ENCODE data around the gene CARD19.

CARD19 gene

GRCh38 chr9:93148721-93149120 lies 52.7 kb downstream of the CARD19 start:
- POLR2A ChIA-PET = no interaction called here
- Histone ChIP-seq H3K36me3 (ENCODE audit: control insufficient read depth in 2 of 2, insufficient read depth in 1 of 2, low read length in 2 of 2) (no peaks in the 10 kb centered on the region), H3K4me1 (ENCODE audit: control insufficient read depth, insufficient read depth, low read length) (no peaks in the 10 kb centered on the region), H3K9me3 (ENCODE audit: control insufficient read depth, insufficient read depth, low read depth, low read length) (no peaks in the 10 kb centered on the region), H3K27ac (ENCODE audit: extremely low read depth, low read depth, low read length) (no peak overlapping the region), H3K4me3 (ENCODE audit: low read depth, low read length) (no peak overlapping the region)
- CTCF ChIA-PET = no interaction called here
- TF ChIP-seq ZNF18 (tag by site-specific recombination; IDR thresholded peaks at IDR 0.05) = no peak
- TF ChIP-seq ZBTB7A (tag by site-specific recombination; IDR thresholded peaks at IDR 0.05; ENCODE audit: low read depth) = no peak
- no peak for TF ChIP-seq ZNF324 (tag by site-specific recombination; IDR thresholded peaks at IDR 0.05)
- no peak for TF ChIP-seq ZSCAN23 (tag by site-specific recombination; IDR thresholded peaks at IDR 0.05)
- TF ChIP-seq ZBTB1 (tag by site-specific recombination; IDR thresholded peaks at IDR 0.05) = no peak
- TF ChIP-seq ZNF580 (tag by site-specific recombination; IDR thresholded peaks at IDR 0.05) = no peak
- TF ChIP-seq GFI1B (tag by site-specific recombination; IDR thresholded peaks at IDR 0.05) = no peak
- no peak for TF ChIP-seq ZNF501 (tag by site-specific recombination; IDR thresholded peaks at IDR 0.05)
- TF ChIP-seq ZNF211 (tag by site-specific recombination; IDR thresholded peaks at IDR 0.05; ENCODE audit: low read depth) = no peak
- no peak for TF ChIP-seq ZNF221 (tag by site-specific recombination; IDR thresholded peaks at IDR 0.05; ENCODE audit: borderline replicate concordance)
- TF ChIP-seq ZNF132 (tag by site-specific recombination; IDR thresholded peaks at IDR 0.05; ENCODE audit: borderline replicate concordance) = no peak
- no peak for TF ChIP-seq PRDM10 (tag by site-specific recombination; IDR thresholded peaks at IDR 0.05)
- no peak for TF ChIP-seq ZNF335 (tag by site-specific recombination; conservative IDR thresholded peaks at IDR 0.05)
- TF ChIP-seq ZNF514 (tag by site-specific recombination; IDR thresholded peaks at IDR 0.05) = no peak

GRCh38 chr9:93149361-93149760 lies 53.3 kb downstream of the CARD19 start:
- ChIA-PET CTCF (no interaction called here), POLR2A (no interaction called here)
- Histone ChIP-seq H3K27ac (ENCODE audit: extremely low read depth, low read depth, low read length) (no peak overlapping the region), H3K36me3 (ENCODE audit: control insufficient read depth in 2 of 2, insufficient read depth in 1 of 2, low read length in 2 of 2) (no peaks in the 10 kb centered on the region), H3K4me1 (ENCODE audit: control insufficient read depth, insufficient read depth, low read length) (no peaks in the 10 kb centered on the region), H3K9me3 (ENCODE audit: control insufficient read depth, insufficient read depth, low read depth, low read length) (no peaks in the 10 kb centered on the region), H3K4me3 (ENCODE audit: low read depth, low read length) (no peak overlapping the region)
- TF ChIP-seq ZNF514 (tag by site-specific recombination; IDR thresholded peaks at IDR 0.05) (no peak), ZNF843 (tag by site-specific recombination; IDR thresholded peaks at IDR 0.05) (no peak), ZNF416 (tag by site-specific recombination; IDR thresholded peaks at IDR 0.05) (no peak), ZNF202 (tag by site-specific recombination; IDR thresholded peaks at IDR 0.05; ENCODE audit: borderline replicate concordance) (no peak), ZIC2 (tag by site-specific recombination; IDR thresholded peaks at IDR 0.05) (no peak), SCRT2 (tag by site-specific recombination; IDR thresholded peaks at IDR 0.05) (no peak), SP3 (tag by site-specific recombination; IDR thresholded peaks at IDR 0.05) (no peak), ZNF585B (tag by site-specific recombination; IDR thresholded peaks at IDR 0.05) (no peak), ZNF221 (tag by site-specific recombination; IDR thresholded peaks at IDR 0.05; ENCODE audit: borderline replicate concordance) (no peak), ZEB2 (tag by site-specific recombination; IDR thresholded peaks at IDR 0.05) (no peak), ZNF274 (IDR thresholded peaks at IDR 0.05; ENCODE audit: low read length) (no peak), ZNF274 (tag by site-specific recombination; IDR thresholded peaks at IDR 0.05; ENCODE audit: borderline replicate concordance) (no peak), ZNF785 (tag by site-specific recombination; IDR thresholded peaks at IDR 0.05) (no peak), ZNF658 (tag by site-specific recombination; IDR thresholded peaks at IDR 0.05) (no peak), PBX3 (CRISPR knock-in tag; IDR thresholded peaks at IDR 0.05) (no peak), REPIN1 (tag by site-specific recombination; IDR thresholded peaks at IDR 0.05; ENCODE audit: low read depth) (no peak), ZNF26 (tag by site-specific recombination; IDR thresholded peaks at IDR 0.05) (no peak), ZFP3 (tag by site-specific recombination; IDR thresholded peaks at IDR 0.05; ENCODE audit: low read depth) (no peak)

Data from HEK293 (cell line).